Activated T-cell treated with anti-CD3 and anti-CD28 coated beads for 48 hours (primary cell): ENCODE data around the gene GPR137B.
"Not testable (repeated sequence)": the region's sequence is repeated elsewhere in the genome, so short reads cannot be mapped to it uniquely, and the experiment has no call there.

Source experiments
- DNase-seq: peaks from one replicate; pipeline ENCODE4 v3.0.0-alpha.2; 2020; ENCODE audit warnings: low read depth

GPR137B gene

GRCh38 chr1:236144446-236145150 lies 2.3 kb downstream of the GPR137B start:
- DNase-seq, result no peak

- DNase-seq, result no peak
Measured at GRCh38 chr1:236147068-236147467, 4.7 kb downstream of the GPR137B start.

- DNase-seq, result no peak
Measured at GRCh38 chr1:236147521-236148469, 5.5 kb downstream of the GPR137B start.

- DNase-seq, result no peak
Measured at GRCh38 chr1:236148470-236148845, 6.1 kb downstream of the GPR137B start.

- no peak for DNase-seq
Measured at GRCh38 chr1:236149003-236149595, 6.8 kb downstream of the GPR137B start.

GRCh38 chr1:236149696-236150228 lies 7.4 kb downstream of the GPR137B start:
- DNase-seq, result no peak

- DNase-seq, result no peak
Measured at GRCh38 chr1:236150311-236150955, 8.1 kb downstream of the GPR137B start.

- DNase-seq, result no peak
Measured at GRCh38 chr1:236150986-236151385, 8.6 kb downstream of the GPR137B start.

- DNase-seq, result no peak
Measured at GRCh38 chr1:236151739-236152424, 9.5 kb downstream of the GPR137B start.

GRCh38 chr1:236154126-236154525 lies 11.8 kb downstream of the GPR137B start:
- no peak for DNase-seq

- no peak for DNase-seq
Measured at GRCh38 chr1:236154671-236155398, 12.5 kb downstream of the GPR137B start.

GRCh38 chr1:236155399-236155767 lies 13.0 kb downstream of the GPR137B start:
- DNase-seq, result no peak

GRCh38 chr1:236155841-236156503 lies 13.6 kb downstream of the GPR137B start:
- no peak for DNase-seq

- peak; percentile 23 for DNase-seq
Measured at GRCh38 chr1:236156512-236157208, 14.3 kb downstream of the GPR137B start.

GRCh38 chr1:236158072-236158471 lies 15.7 kb downstream of the GPR137B start:
- DNase-seq, result not testable (repeated sequence)

GRCh38 chr1:236158719-236159118 lies 16.4 kb downstream of the GPR137B start:
- DNase-seq, result no peak

GRCh38 chr1:236159704-236160539 lies 17.6 kb downstream of the GPR137B start:
- no peak for DNase-seq

- DNase-seq, result no peak
Measured at GRCh38 chr1:236160540-236161127, 18.3 kb downstream of the GPR137B start.
